Activated B cell treated with CpG ODN at 0.5 μM for 24 hours (primary cell): ENCODE measurements around the gene CTIF. TPM values are rescaled to one million over a fixed set of nuclear protein-coding genes. Genes with fewer than 3 reads are reported as not detected.

Experiments
- ATAC-seq: fragments of 200-7000 bp; cut with Tn5 transposase; one replicate; pipeline ENCODE4 v1.10.0; 2021; ENCODE audit warnings: low read depth, mild to moderate bottlenecking, moderate library complexity
- CTCF ChIA-PET: fragments of 350-600 bp; sonication (Branson Sonifier 250); formaldehyde crosslinking; loops from one replicate; lab custom pipeline; 2021; ENCODE audit warnings: antibody characterized with exemption; lab: Charles Lee
- POLR2A ChIA-PET: fragments of 350-600 bp; sonication (Branson Sonifier 250); formaldehyde crosslinking; loops from one replicate; lab custom pipeline; 2021; ENCODE audit warnings: antibody characterized with exemption; lab: Charles Lee
- DNase-seq: peaks from one replicate; pipeline ENCODE4 v3.0.0; 2022
- H3K27ac Mint-ChIP-seq: one replicate; pipeline ENCODE4 v1.8.0; 2020; ENCODE audit warnings: mixed read lengths
- H3K27me3 Mint-ChIP-seq: one replicate; pipeline ENCODE4 v1.8.0; 2021; ENCODE audit warnings: mixed read lengths
- H3K36me3 Mint-ChIP-seq: one replicate; pipeline ENCODE4 v1.8.0; 2021; ENCODE audit warnings: low read depth, mixed read lengths
- H3K4me1 Mint-ChIP-seq: one replicate; pipeline ENCODE4 v1.8.0; 2021; ENCODE audit warnings: mixed read lengths
- H3K4me3 Mint-ChIP-seq: one replicate; pipeline ENCODE4 v1.8.0; 2020; ENCODE audit warnings: mild to moderate bottlenecking, mixed read lengths
- H3K9me3 Mint-ChIP-seq: one replicate; pipeline ENCODE4 v1.8.0; 2020; ENCODE audit warnings: mixed read lengths
- intact Hi-C: fragments of 100-400 bp; cut with micrococcal nuclease; formaldehyde crosslinking; loops from one replicate; pipeline ENCODE4 v1.15.1; 2024
- total RNA-seq: library from RNA; stranded (reverse); gene quantifications from 2 replicates; pipeline ENCODE4 v1.2.3, GENCODE V29; 2022
- TF ChIP-seq, protein P1 (sequence below): fragments of 200-600 bp; IDR thresholded peaks from one replicate; pipeline ENCODE4 v1.8.0; 2022; ENCODE audit warnings: antibody characterized with exemption, mild to moderate bottlenecking

CTIF gene
- total RNA-seq, 1 donor from 2014 or later: 9.3 TPM

DNA sequence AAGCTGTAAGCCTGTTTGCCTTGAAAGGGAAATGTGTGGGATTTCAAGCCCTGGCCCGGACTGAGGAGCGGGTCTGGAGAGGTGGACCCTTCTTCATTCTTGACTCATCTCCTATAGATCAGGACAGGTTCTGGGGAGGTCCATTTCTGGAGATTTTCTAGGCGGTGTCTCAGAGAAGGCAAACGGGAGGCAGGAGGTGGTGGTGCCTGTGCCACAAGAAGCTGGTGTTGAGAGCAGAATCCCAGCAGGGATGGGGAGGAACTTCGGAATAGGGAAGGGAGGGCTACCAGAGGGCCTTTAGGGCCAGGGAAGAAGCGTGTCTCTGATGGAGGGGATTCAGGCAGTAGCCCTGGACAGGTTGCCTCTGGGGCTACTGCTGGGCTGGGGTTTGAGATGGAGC is 93.0 kb downstream of the CTIF start:
- ATAC-seq (no peak), DNase-seq (no peak)
- no peak overlapping the region for H3K4me3 Mint-ChIP-seq
- H3K36me3 Mint-ChIP-seq: peaks cover 3% of the 10 kb centered on the region
- intact Hi-C loops: no loop called here
- no peaks in the 10 kb centered on the region for H3K4me1 Mint-ChIP-seq
- POLR2A ChIA-PET: no interaction called here
- CTCF ChIA-PET: no interaction called here
- TF ChIP-seq, protein P1, sequence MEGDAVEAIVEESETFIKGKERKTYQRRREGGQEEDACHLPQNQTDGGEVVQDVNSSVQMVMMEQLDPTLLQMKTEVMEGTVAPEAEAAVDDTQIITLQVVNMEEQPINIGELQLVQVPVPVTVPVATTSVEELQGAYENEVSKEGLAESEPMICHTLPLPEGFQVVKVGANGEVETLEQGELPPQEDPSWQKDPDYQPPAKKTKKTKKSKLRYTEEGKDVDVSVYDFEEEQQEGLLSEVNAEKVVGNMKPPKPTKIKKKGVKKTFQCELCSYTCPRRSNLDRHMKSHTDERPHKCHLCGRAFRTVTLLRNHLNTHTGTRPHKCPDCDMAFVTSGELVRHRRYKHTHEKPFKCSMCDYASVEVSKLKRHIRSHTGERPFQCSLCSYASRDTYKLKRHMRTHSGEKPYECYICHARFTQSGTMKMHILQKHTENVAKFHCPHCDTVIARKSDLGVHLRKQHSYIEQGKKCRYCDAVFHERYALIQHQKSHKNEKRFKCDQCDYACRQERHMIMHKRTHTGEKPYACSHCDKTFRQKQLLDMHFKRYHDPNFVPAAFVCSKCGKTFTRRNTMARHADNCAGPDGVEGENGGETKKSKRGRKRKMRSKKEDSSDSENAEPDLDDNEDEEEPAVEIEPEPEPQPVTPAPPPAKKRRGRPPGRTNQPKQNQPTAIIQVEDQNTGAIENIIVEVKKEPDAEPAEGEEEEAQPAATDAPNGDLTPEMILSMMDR: no peak
- no peaks in the 10 kb centered on the region for H3K9me3 Mint-ChIP-seq
- H3K27ac Mint-ChIP-seq: no peak overlapping the region
- no peaks in the 10 kb centered on the region for H3K27me3 Mint-ChIP-seq

DNA sequence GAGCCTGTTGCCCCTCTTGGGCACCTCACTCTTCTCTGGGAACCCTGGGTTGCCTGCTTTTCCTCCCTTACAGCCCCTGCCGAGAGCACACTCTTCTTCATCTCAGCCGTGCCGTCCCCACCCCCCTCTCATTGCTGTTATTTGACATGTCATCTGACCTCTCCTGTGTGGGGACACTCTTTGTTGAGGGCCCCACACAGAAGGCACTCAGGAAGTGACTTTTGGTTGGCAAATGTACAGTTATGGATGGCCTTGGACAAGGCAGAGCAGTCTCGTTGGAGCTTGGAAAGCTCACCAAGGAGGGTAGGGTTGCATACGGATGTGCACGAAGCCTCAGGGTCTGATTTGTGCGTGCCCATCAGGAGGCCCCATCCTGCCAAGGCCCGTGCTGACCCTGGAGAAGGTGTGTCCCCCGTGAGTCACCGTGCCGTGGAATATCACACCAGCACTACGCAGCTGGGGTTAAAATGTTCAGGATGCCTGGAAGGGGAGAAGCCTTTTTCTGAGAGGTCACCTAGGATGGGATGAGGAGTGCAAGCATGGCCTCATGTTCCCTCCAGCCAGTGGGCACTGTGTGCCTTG is 93.9 kb downstream of the CTIF start:
- H3K36me3 Mint-ChIP-seq: peaks cover 3% of the 10 kb centered on the region
- intact Hi-C loops: no loop called here
- no peaks in the 10 kb centered on the region for H3K27me3 Mint-ChIP-seq
- POLR2A ChIA-PET: no interaction called here
- TF ChIP-seq, protein P1: no peak
- no peak for DNase-seq
- CTCF ChIA-PET: no interaction called here
- no peak overlapping the region for H3K27ac Mint-ChIP-seq
- H3K4me1 Mint-ChIP-seq: no peaks in the 10 kb centered on the region
- no peak for ATAC-seq
- no peak overlapping the region for H3K4me3 Mint-ChIP-seq
- H3K9me3 Mint-ChIP-seq: no peaks in the 10 kb centered on the region

DNA sequence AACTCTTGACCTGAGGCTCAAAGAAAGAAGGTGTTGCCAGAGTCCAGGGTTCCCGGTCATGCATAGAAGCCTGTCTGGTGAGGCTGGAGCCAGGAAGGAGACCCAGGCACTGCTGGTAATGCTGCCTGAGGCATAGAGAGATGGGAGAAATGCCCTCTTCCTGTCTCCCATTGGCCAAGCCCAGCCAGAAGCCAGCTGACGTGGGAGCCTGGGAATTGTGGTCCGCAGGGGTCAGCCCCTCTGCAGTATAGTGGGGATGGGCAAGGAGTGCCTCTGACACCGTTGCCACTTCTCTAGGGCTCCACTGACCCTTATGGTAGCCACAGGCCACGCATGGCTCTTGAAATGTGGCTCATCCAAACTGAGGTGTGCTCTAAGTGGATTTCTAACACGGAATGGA is 95.7 kb downstream of the CTIF start:
- ChIA-PET CTCF (no interaction called here), POLR2A (no interaction called here)
- TF ChIP-seq, protein P1: no peak
- H3K9me3 Mint-ChIP-seq: no peaks in the 10 kb centered on the region
- no peak for ATAC-seq
- H3K27ac Mint-ChIP-seq: no peak overlapping the region
- no peaks in the 10 kb centered on the region for H3K27me3 Mint-ChIP-seq
- intact Hi-C loops: no loop called here
- no peaks in the 10 kb centered on the region for H3K36me3 Mint-ChIP-seq
- H3K4me1 Mint-ChIP-seq: no peaks in the 10 kb centered on the region
- DNase-seq: no peak
- H3K4me3 Mint-ChIP-seq: no peak overlapping the region

DNA sequence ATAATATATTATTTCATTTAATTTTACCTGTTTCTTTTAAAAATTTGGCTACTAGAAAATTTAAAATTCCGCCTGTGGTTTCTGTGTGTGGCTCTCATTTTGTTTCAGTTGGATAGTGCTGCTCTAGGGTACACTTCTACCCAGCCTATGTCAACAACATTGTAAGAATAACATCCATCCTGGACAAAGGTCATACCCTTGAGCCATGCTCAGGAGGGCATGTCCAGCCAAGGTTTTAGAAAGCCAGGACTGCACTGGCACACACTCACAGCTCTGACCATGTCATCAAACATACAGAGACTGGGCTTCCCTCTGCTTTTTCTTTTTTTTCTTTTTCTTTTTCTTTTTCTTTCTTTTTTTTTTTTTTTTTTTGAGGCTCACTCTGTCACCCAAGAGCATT is 96.1 kb downstream of the CTIF start:
- no peaks in the 10 kb centered on the region for H3K4me1 Mint-ChIP-seq
- H3K4me3 Mint-ChIP-seq: no peak overlapping the region
- H3K36me3 Mint-ChIP-seq: peaks cover 1% of the 10 kb centered on the region
- no peaks in the 10 kb centered on the region for H3K27me3 Mint-ChIP-seq
- ATAC-seq (no peak), DNase-seq (no peak)
- ChIA-PET POLR2A (no interaction called here), CTCF (no interaction called here)
- TF ChIP-seq, protein P1: no peak
- H3K27ac Mint-ChIP-seq: no peak overlapping the region
- intact Hi-C loops: no loop called here
- no peaks in the 10 kb centered on the region for H3K9me3 Mint-ChIP-seq

DNA sequence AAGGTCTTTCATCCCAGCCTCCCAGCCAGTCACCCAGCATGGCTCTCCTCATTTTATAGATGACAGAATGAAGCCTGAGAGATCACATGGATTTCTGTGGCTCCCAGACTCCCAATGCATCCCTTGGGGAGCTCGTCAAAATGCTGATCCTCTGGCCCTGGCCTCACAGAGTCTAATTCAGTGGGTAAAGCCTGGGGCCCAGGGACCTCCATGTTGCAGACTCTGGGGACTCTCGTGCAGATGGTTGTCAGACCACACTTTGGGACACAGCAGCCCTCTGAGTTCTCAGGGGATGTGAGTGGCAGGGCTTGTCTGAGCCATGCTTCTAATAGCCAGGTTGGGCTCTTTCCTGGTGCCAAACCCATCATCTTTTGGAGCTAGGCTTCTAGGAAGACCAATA is 97.0 kb downstream of the CTIF start:
- Mint-ChIP-seq H3K4me3 (no peak overlapping the region), H3K9me3 (no peaks in the 10 kb centered on the region), H3K36me3 (peaks cover 1% of the 10 kb centered on the region), H3K27ac (no peak overlapping the region), H3K4me1 (no peaks in the 10 kb centered on the region), H3K27me3 (no peaks in the 10 kb centered on the region)
- ATAC-seq (no peak), DNase-seq (no peak)
- intact Hi-C loops: no loop called here
- TF ChIP-seq, protein P1: no peak
- POLR2A ChIA-PET: no interaction called here
- CTCF ChIA-PET: interaction anchor here (1.1 kb wide), 1 partner anchor 160 kb away, joined by 3 read pairs; no protein-coding TSS in a partner anchor
